H1 (cell line): Measurements from ENCODE around the gene ALDOC. TPM values are rescaled to one million over a fixed set of nuclear protein-coding genes. Genes with fewer than 3 reads are reported as not detected.
A peak's percentile ranks its signal among the peaks of the same experiment; 100 is the strongest.

Experiments used
- CTCF ChIA-PET: fragments of 300-600 bp; sonication (Branson Sonifier 250); formaldehyde crosslinking; loops from one replicate; lab custom pipeline; 2021; ENCODE audit not compliant: partially characterized antibody; lab: Charles Lee
- POLR2A ChIA-PET: fragments of 300-600 bp; sonication (Branson Sonifier 250); formaldehyde crosslinking; loops from one replicate; lab custom pipeline; 2021; ENCODE audit warnings: inconsistent platforms; ENCODE audit not compliant: partially characterized antibody; lab: Charles Lee
- DNase-seq, 2 experiments: peaks; one replicate each; pipeline versions ENCODE4 v3.0.0 to v3.0.0-alpha.2; 2010 to 2022; ENCODE audit warnings: low spot score in 2 of 2, low read depth in 1 of 2, mixed read lengths in 1 of 2
- FAIRE-seq: peaks from 2 replicates; lab custom pipeline; 2011; peaks lifted over from hg19 to GRCh38; lab: Jason Lieb, UNC
- H2AFZ ChIP-seq: 2 replicates; pipeline ENCODE4 v1.8.1; 2012; ENCODE audit warnings: low read length, inconsistent platforms
- H2AK5ac ChIP-seq: 2 replicates; pipeline ENCODE4 v1.6.1; 2013; ENCODE audit warnings: low read depth, low read length
- H2BK120ac ChIP-seq: replicated peaks from 2 replicates; pipeline ENCODE3; 2013; ENCODE audit warnings: low read depth, low read length, inconsistent platforms
- H2BK12ac ChIP-seq: 2 replicates; pipeline ENCODE4 v1.6.1; 2013; ENCODE audit warnings: low read depth, low read length
- H2BK15ac ChIP-seq: 2 replicates; pipeline ENCODE4 v1.6.1; 2013; ENCODE audit warnings: low read length
- H2BK20ac ChIP-seq: 2 replicates; pipeline ENCODE4 v1.6.1; 2013; ENCODE audit warnings: low read length
- H2BK5ac ChIP-seq: 2 replicates; pipeline ENCODE4 v1.6.1; 2013; ENCODE audit warnings: low read depth, low read length
- H3K14ac ChIP-seq: 2 replicates; pipeline ENCODE4 v1.6.1; 2013; ENCODE audit warnings: inconsistent platforms; ENCODE audit not compliant: insufficient read length
- H3K18ac ChIP-seq: 2 replicates; pipeline ENCODE4 v1.6.1; 2013; ENCODE audit warnings: low read length; ENCODE audit errors: extremely low read depth
- H3K23ac ChIP-seq: 2 replicates; pipeline ENCODE4 v1.6.1; 2013; ENCODE audit warnings: inconsistent platforms; ENCODE audit not compliant: insufficient read length
- H3K23me2 ChIP-seq: 2 replicates; pipeline ENCODE4 v1.6.1; 2013; ENCODE audit warnings: low read depth, low read length
- H3K27ac ChIP-seq: 2 replicates; pipeline ENCODE4 v1.6.1; 2011; ENCODE audit warnings: low read depth, low read length, inconsistent platforms
- H3K27me3 ChIP-seq, 4 experiments: replicated peaks in 1 of 4; 1 replicate in 1 of 4; 2 replicates in 3 of 4; pipeline versions ENCODE4 v1.6.1 to v1.8.1; 2011 to 2013; ENCODE audit warnings: low read length in 3 of 4, mild to moderate bottlenecking in 3 of 4, inconsistent platforms in 2 of 4, mixed read lengths in 2 of 4, moderate library complexity in 1 of 4; ENCODE audit not compliant: control insufficient read depth in 3 of 4, insufficient read depth in 3 of 4; ENCODE audit errors: extremely low read depth in 1 of 4
- H3K36me3 ChIP-seq, 4 experiments: 2 replicates each; pipeline versions ENCODE4 v1.6.1 to v1.8.1; 2011 to 2013; ENCODE audit warnings: mild to moderate bottlenecking in 4 of 4, low read length in 3 of 4, moderate library complexity in 2 of 4, control low read depth in 1 of 4, inconsistent platforms in 1 of 4; ENCODE audit not compliant: insufficient read depth in 4 of 4, control insufficient read depth in 2 of 4
- H3K4ac ChIP-seq: replicated peaks from 2 replicates; pipeline ENCODE3; 2013; ENCODE audit warnings: low read length, low read depth, mixed read lengths, inconsistent platforms; ENCODE audit not compliant: insufficient read length
- H3K4me1 ChIP-seq, 4 experiments: replicated peaks in 1 of 4; 1 replicate in 1 of 4; 2 replicates in 3 of 4; pipeline versions ENCODE4 v1.6.1 to v1.8.1; 2011 to 2013; ENCODE audit warnings: low read length in 3 of 4, inconsistent platforms in 2 of 4, mixed read lengths in 1 of 4; ENCODE audit not compliant: insufficient read depth in 4 of 4, control insufficient read depth in 3 of 4
- H3K4me2 ChIP-seq, 2 experiments: 2 replicates each; pipeline versions ENCODE4 v1.6.1 to v1.8.1; 2011 to 2013; ENCODE audit warnings: low read depth in 2 of 2, low read length in 2 of 2, control low read depth in 1 of 2, inconsistent platforms in 1 of 2, mild to moderate bottlenecking in 1 of 2; ENCODE audit not compliant: insufficient read depth in 1 of 2
- H3K4me3 ChIP-seq, 4 experiments: fragments of 200-600, 300-600 bp in 1 of 4; sonication (generic), shearing (Covaris generic), sonication (Bioruptor Twin) in 1 of 4; 2 replicates each; pipeline versions ENCODE4 v1.5.1 to v1.8.1; 2011 to 2016; ENCODE audit warnings: low read length in 4 of 4, low read depth in 3 of 4, control low read depth in 2 of 4, inconsistent platforms in 2 of 4, mild to moderate bottlenecking in 2 of 4, mixed read lengths in 1 of 4, moderate library complexity in 1 of 4; ENCODE audit not compliant: insufficient read depth in 2 of 4; ENCODE audit errors: extremely low read depth in 1 of 4
- H3K56ac ChIP-seq: replicated peaks from 2 replicates; pipeline ENCODE3; 2013; ENCODE audit warnings: low read depth, mild to moderate bottlenecking, mixed read lengths, low read length, inconsistent platforms; ENCODE audit not compliant: insufficient read length
- H3K79me1 ChIP-seq: 2 replicates; pipeline ENCODE4 v1.6.1; 2013; ENCODE audit warnings: low read depth, low read length, control low read depth
- H3K79me2 ChIP-seq, 2 experiments: 2 replicates each; pipeline versions ENCODE4 v1.6.1 to v1.8.1; 2012 to 2013; ENCODE audit warnings: low read length in 2 of 2, mild to moderate bottlenecking in 2 of 2, inconsistent platforms in 1 of 2; ENCODE audit not compliant: insufficient read depth in 2 of 2, control insufficient read depth in 1 of 2
- H3K9ac ChIP-seq, 4 experiments: replicated peaks in 1 of 4; 1 replicate in 1 of 4; 2 replicates in 3 of 4; pipeline versions ENCODE4 v1.6.1 to v1.8.1; 2011 to 2013; ENCODE audit warnings: low read depth in 3 of 4, low read length in 3 of 4, control low read depth in 2 of 4, mild to moderate bottlenecking in 2 of 4, moderate library complexity in 2 of 4, inconsistent platforms in 1 of 4; ENCODE audit errors: extremely low read depth in 1 of 4
- H3K9me3 ChIP-seq, 2 experiments: 2 replicates each; pipeline versions ENCODE4 v1.6.1 to v1.8.1; 2012 to 2013; ENCODE audit warnings: mild to moderate bottlenecking in 2 of 2, moderate library complexity in 2 of 2, control low read depth in 1 of 2, inconsistent platforms in 1 of 2, low read depth in 1 of 2, low read length in 1 of 2, mixed read lengths in 1 of 2; ENCODE audit not compliant: insufficient read depth in 2 of 2
- H4K20me1 ChIP-seq, 2 experiments: replicated peaks in 1 of 2; 2 replicates each; pipeline versions ENCODE3 to v1.8.1; 2011 to 2013; ENCODE audit warnings: inconsistent platforms in 2 of 2, low read length in 2 of 2, mild to moderate bottlenecking in 1 of 2; ENCODE audit not compliant: insufficient read depth in 2 of 2, control insufficient read depth in 1 of 2
- H4K5ac ChIP-seq: 2 replicates; pipeline ENCODE4 v1.6.1; 2013; ENCODE audit warnings: low read length, low read depth, mixed read lengths, inconsistent platforms; ENCODE audit not compliant: insufficient read length
- H4K8ac ChIP-seq: 2 replicates; pipeline ENCODE4 v1.8.0; 2013; ENCODE audit warnings: mild to moderate bottlenecking, moderate library complexity, low read length, inconsistent platforms; ENCODE audit not compliant: insufficient read depth; ENCODE audit errors: extremely low read depth
- H4K91ac ChIP-seq: replicated peaks from 2 replicates; pipeline ENCODE3; 2013; ENCODE audit warnings: low read length, mixed read lengths, inconsistent platforms; ENCODE audit not compliant: insufficient read length
- CREB1 ChIP-seq: IDR thresholded peaks from 2 replicates; pipeline ENCODE4 v1.6.1; 2012; ENCODE audit warnings: inconsistent platforms
- PHF8 ChIP-seq: fragments of 200-600 bp; sonication (generic); conservative IDR thresholded peaks from 2 replicates; pipeline ENCODE4 v1.7.1; 2012; ENCODE audit warnings: low read depth, mild to moderate bottlenecking, inconsistent platforms, low read length, moderate library complexity
- RXRA ChIP-seq: IDR thresholded peaks from 2 replicates; pipeline ENCODE4 v1.6.1; 2011; ENCODE audit warnings: low read depth, mild to moderate bottlenecking, low read length, moderate library complexity; ENCODE audit not compliant: insufficient read depth
- SIN3A ChIP-seq, 2 experiments: IDR thresholded peaks in 1 of 2; conservative IDR thresholded peaks in 1 of 2; 2 replicates each; pipeline ENCODE4 v1.6.1; 2011 to 2012; ENCODE audit warnings: low read length in 2 of 2, improper control_type of control experiment in 1 of 2, low read depth in 1 of 2, mild to moderate bottlenecking in 1 of 2
- SUZ12 ChIP-seq: fragments of 200-600 bp; sonication (generic); IDR thresholded peaks from 2 replicates; pipeline ENCODE4 v1.6.1; 2012; ENCODE audit warnings: mild to moderate bottlenecking, inconsistent platforms, low read length, moderate library complexity, mixed read lengths
- WGBS, 2 experiments: shearing (Covaris generic) in 1 of 2; methylation state at CpG; one replicate each; pipeline versions ENCODE4 v1.1.6 to v1.1.7; 2013 to 2015; ENCODE audit warnings: low lambda C conversion rate in 2 of 2, mixed read lengths in 2 of 2, inconsistent platforms in 1 of 2, low coverage in 1 of 2, missing lambda C conversion rate in 1 of 2; ENCODE audit not compliant: insufficient replicate concordance in 2 of 2, insufficient coverage in 1 of 2, insufficient read length in 1 of 2; ENCODE audit errors: extremely low coverage in 1 of 2, missing lambda C conversion rate in 1 of 2; 5-methylcytosine and 5-hydroxymethylcytosine counted together
- polyA plus RNA-seq, 7 experiments: library from polyadenylated mRNA; depleted of rRNA in 3 of 7; stranded (reverse) in 5 of 7; unstranded in 2 of 7; fragments of >200 nt in 5 of 7; fragments of 200-250 nt in 2 of 7; gene quantifications; 1 replicate in 5 of 7; 2 replicates in 1 of 7; 4 replicates in 1 of 7; pipeline versions ENCODE4 v1.2.1 to v1.2.3, GENCODE V29; 2011 to 2013; ENCODE audit warnings: missing spikeins in 2 of 7, mixed read lengths in 2 of 7
- total RNA-seq: library from RNA; stranded (reverse); fragmentation: NEBNext Ultra II Directional; extraction: Animal tissue kit (Norgen Biotek cat#: 25700); gene quantifications from 2 replicates; pipeline ENCODE4 v1.2.1, GENCODE V29; 2021

ALDOC gene
- total and polyA plus RNA-seq, 2 of the 8 experiments (the other 6 are each of a cell fraction or from before 2014, with no cell fraction given): 51.6 to 103 TPM

DNA sequence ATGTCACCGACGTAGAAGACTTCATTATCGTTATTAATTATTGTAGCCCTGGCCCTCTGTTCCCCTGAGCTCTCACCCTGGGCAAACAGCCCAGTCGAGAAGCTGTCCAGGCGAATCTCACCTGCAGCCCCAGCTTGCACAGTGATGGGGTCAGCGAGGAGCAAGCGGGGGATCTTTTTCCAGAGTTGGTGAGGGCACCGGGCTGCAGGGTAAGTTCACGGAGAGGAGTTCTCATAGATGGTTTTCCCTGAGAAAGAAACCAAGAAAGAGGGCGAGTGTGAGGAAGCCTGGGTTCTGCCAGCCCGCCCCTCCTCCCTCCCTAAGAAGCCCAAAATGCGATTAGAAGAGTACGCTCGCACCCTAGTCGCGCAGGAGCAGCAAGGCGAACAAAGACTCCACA, 21.7 kb upstream of the ALDOC start:
- Histone ChIP-seq H2BK120ac (no peak overlapping the region), H3K4ac (peak overlapping the region; percentile 81), H3K36me3 (peaks cover under 1 to 7% (median 4%) of the 10 kb centered on the region in 4 experiments; a peak in 4 of 8 replicates), H3K4me1 (peaks cover 0 to 4% (median 0%) of the 10 kb centered on the region in 4 experiments; a peak in 2 of 7 replicates), H3K56ac (peak overlapping the region; percentile 91), H4K91ac (peak overlapping the region; percentile 89), H3K79me1 (no peaks in the 10 kb centered on the region; the same call in 1 of the 2 replicates), H2BK15ac (no peak overlapping the region), H3K4me2 (peak overlapping the region; percentile 86 to 96), H3K14ac (no peak overlapping the region), H2BK20ac (no peak overlapping the region), H2BK5ac (peak overlapping the region; percentile 76; the same call in 1 of the 2 replicates), H2BK12ac (no peak overlapping the region), H3K27me3 (no peaks in the 10 kb centered on the region; a peak in 1 of 7 replicates), H3K23ac (no peak overlapping the region), H3K9me3 (no peaks in the 10 kb centered on the region), H2AFZ (0 out of 2 replicates have a peak overlapping the region, but pooled peaks have one; percentile 52), H4K5ac (peak overlapping the region; percentile 55), H3K27ac (peak overlapping the region; percentile 93), H3K18ac (peak overlapping the region; percentile 65; the same call in 1 of the 2 replicates), H3K4me3 (peak overlapping the region; percentile 78 to 93 (median 92)), H2AK5ac (no peak overlapping the region), H3K79me2 (peaks cover 0 to 16% of the 10 kb centered on the region in 2 experiments; a peak in 2 of 4 replicates), H4K8ac (peak overlapping the region; percentile 94; the same call in 1 of the 2 replicates), H3K9ac (peak overlapping the region; percentile 70 to 94 (median 88)), H4K20me1 (no peaks in the 10 kb centered on the region), H3K23me2 (peaks cover 9% of the 10 kb centered on the region; the same call in 1 of the 2 replicates)
- ChIA-PET CTCF (interaction anchor here (1.2 to 5.6 kb wide), 5 partner anchors 15 to 46 kb away, joined by 4 to 45 read pairs (median 5); partner anchors contain the start of genes ALDOC, BLTP2 and RSKR), POLR2A (interaction anchor here (0.7 to 7.5 kb wide), 19 partner anchors 7 to 146 kb away, joined by 3 to 83 read pairs (median 5); partner anchors contain the start of genes ALDOC, PIGS, PROCA1 and RPL23A)
- DNase-seq: no peak
- 10% methylated on average over 16 of the region's 17 CpGs; no CpG with 5 or more reads in 1 of the 2 experiments for WGBS, 2 experiments
- TF ChIP-seq SIN3A (conservative IDR thresholded peaks at IDR 0.05 in 1 of 2, IDR thresholded peaks at IDR 0.05 in 1 of 2; ENCODE audit: low read depth in 1 of 2, low read length in 2 of 2) (0 out of 4 replicates have a peak, but pooled peaks of 1 of the 2 experiments have one; percentile 20), PHF8 (no peak), RXRA (no peak), SUZ12 (no peak), CREB1 (no peak)
- no peak for FAIRE-seq
